Measurements from ENCODE around the gene PEMT.

PEMT gene

GRCh38 chr17:17498606-17499301, 92.8 kb downstream of the PEMT start:
- no peaks in the 10 kb centered on the region for H3K9me2 ChIP-seq (replicated peaks; ENCODE audit: insufficient read depth, low read length)
- H3K27me3 ChIP-seq (replicated peaks; ENCODE audit: insufficient read depth, low read length) = peaks cover 6% of the 10 kb centered on the region
- H3K4me1 ChIP-seq (ENCODE audit: low read length) = peaks cover 12% of the 10 kb centered on the region; the same call in 1 of the 2 replicates
- DNase-seq = no peak
- no peaks in the 10 kb centered on the region for H3K79me2 ChIP-seq (ENCODE audit: low read length)
- H3K36me3 ChIP-seq (replicated peaks; ENCODE audit: insufficient read depth, low read length) = no peaks in the 10 kb centered on the region
- no peak overlapping the region for H3K4me3 ChIP-seq (ENCODE audit: low read length)
- no peak for TF ChIP-seq EZH2phosphoT487 (IDR thresholded peaks at IDR 0.05; ENCODE audit: low read length)
- TF ChIP-seq CTCF (IDR thresholded peaks at IDR 0.05; ENCODE audit: low read length) = no peak
- TF ChIP-seq EZH2 (optimal IDR thresholded peaks at IDR 0.05; ENCODE audit: low read depth, low read length) = no peak
- peaks cover 10% of the 10 kb centered on the region; the same call in 1 of the 2 replicates for H3F3A ChIP-seq (ENCODE audit: insufficient read depth, low read length)
- H3K9ac ChIP-seq (ENCODE audit: low read length) = no peak overlapping the region
- no peak overlapping the region for H3K4me2 ChIP-seq (ENCODE audit: low read depth, low read length)
- no peaks in the 10 kb centered on the region for H3K9me3 ChIP-seq (replicated peaks; ENCODE audit: insufficient read depth, low read length)
- no peak overlapping the region for H3K27ac ChIP-seq (ENCODE audit: low read length)
- no peak overlapping the region for H2AFZ ChIP-seq (ENCODE audit: low read length)
- H4K20me1 ChIP-seq (ENCODE audit: insufficient read depth, low read length) = no peaks in the 10 kb centered on the region

GRCh38 chr17:17497845-17498520, 93.5 kb downstream of the PEMT start:
- H3K4me3 ChIP-seq (ENCODE audit: low read length) = no peak overlapping the region
- H4K20me1 ChIP-seq (ENCODE audit: insufficient read depth, low read length) = no peaks in the 10 kb centered on the region
- H3K79me2 ChIP-seq (ENCODE audit: low read length) = no peaks in the 10 kb centered on the region
- no peak overlapping the region for H2AFZ ChIP-seq (ENCODE audit: low read length)
- H3K4me2 ChIP-seq (ENCODE audit: low read depth, low read length) = no peak overlapping the region
- no peak overlapping the region for H3K27ac ChIP-seq (ENCODE audit: low read length)
- no peaks in the 10 kb centered on the region for H3K36me3 ChIP-seq (replicated peaks; ENCODE audit: insufficient read depth, low read length)
- H3F3A ChIP-seq (ENCODE audit: insufficient read depth, low read length) = peaks cover 14% of the 10 kb centered on the region; the same call in 1 of the 2 replicates
- no peak for DNase-seq
- no peaks in the 10 kb centered on the region for H3K9me3 ChIP-seq (replicated peaks; ENCODE audit: insufficient read depth, low read length)
- H3K27me3 ChIP-seq (replicated peaks; ENCODE audit: insufficient read depth, low read length) = peaks cover 6% of the 10 kb centered on the region
- peaks cover 12% of the 10 kb centered on the region; the same call in 1 of the 2 replicates for H3K4me1 ChIP-seq (ENCODE audit: low read length)
- H3K9ac ChIP-seq (ENCODE audit: low read length) = no peak overlapping the region
- no peaks in the 10 kb centered on the region for H3K9me2 ChIP-seq (replicated peaks; ENCODE audit: insufficient read depth, low read length)
- TF ChIP-seq CTCF (IDR thresholded peaks at IDR 0.05; ENCODE audit: low read length) (no peak), EZH2 (optimal IDR thresholded peaks at IDR 0.05; ENCODE audit: low read depth, low read length) (no peak), EZH2phosphoT487 (IDR thresholded peaks at IDR 0.05; ENCODE audit: low read length) (no peak)

- no peak overlapping the region for H2AFZ ChIP-seq (ENCODE audit: low read length)
- no peak overlapping the region for H3K27ac ChIP-seq (ENCODE audit: low read length)
Observed at GRCh38 chr17:17497065-17497844, 94.3 kb downstream of the PEMT start.

More at GRCh38 chr17:17497065-17497844, 94.3 kb downstream of the PEMT start:
- no peaks in the 10 kb centered on the region for H4K20me1 ChIP-seq (ENCODE audit: insufficient read depth, low read length)
- peak overlapping the region; percentile 100; the same call in 1 of the 2 replicates for H3K4me2 ChIP-seq (ENCODE audit: low read depth, low read length)
- DNase-seq = no peak
- H3F3A ChIP-seq (ENCODE audit: insufficient read depth, low read length) = peaks cover 14% of the 10 kb centered on the region; the same call in 1 of the 2 replicates
- H3K79me2 ChIP-seq (ENCODE audit: low read length) = no peaks in the 10 kb centered on the region
- TF ChIP-seq EZH2phosphoT487 (IDR thresholded peaks at IDR 0.05; ENCODE audit: low read length) = no peak
- no peak for TF ChIP-seq EZH2 (optimal IDR thresholded peaks at IDR 0.05; ENCODE audit: low read depth, low read length)
- TF ChIP-seq CTCF (IDR thresholded peaks at IDR 0.05; ENCODE audit: low read length) = 0 out of 2 replicates have a peak, but pooled peaks have one; percentile 2
- H3K9me2 ChIP-seq (replicated peaks; ENCODE audit: insufficient read depth, low read length) = no peaks in the 10 kb centered on the region
- H3K4me3 ChIP-seq (ENCODE audit: low read length) = peak overlapping the region; percentile 73
- H3K4me1 ChIP-seq (ENCODE audit: low read length) = peaks cover 12% of the 10 kb centered on the region; the same call in 1 of the 2 replicates
- peaks cover 6% of the 10 kb centered on the region for H3K27me3 ChIP-seq (replicated peaks; ENCODE audit: insufficient read depth, low read length)
- H3K36me3 ChIP-seq (replicated peaks; ENCODE audit: insufficient read depth, low read length) = no peaks in the 10 kb centered on the region
- no peak overlapping the region for H3K9ac ChIP-seq (ENCODE audit: low read length)
- H3K9me3 ChIP-seq (replicated peaks; ENCODE audit: insufficient read depth, low read length) = no peaks in the 10 kb centered on the region

Data from MM.1S (cell line).